ENCODE results near the gene VPS37D. TPM values are rescaled to one million over a fixed set of nuclear protein-coding genes. Genes with fewer than 3 reads are reported as not detected.
A peak's percentile ranks its signal among the peaks of the same experiment; 100 is the strongest.
"Not testable (repeated sequence)": the region's sequence is repeated elsewhere in the genome, so short reads cannot be mapped to it uniquely, and the experiment has no call there.

Gene VPS37D
- total RNA-seq, 2 experiments from 2014 or later, result not detected

GRCh38 chr7:73716318-73716890 lies 48.8 kb downstream of the VPS37D start:
- H3K9me3 Mint-ChIP-seq, result no peaks in the 10 kb centered on the region
- peaks cover 33% of the 10 kb centered on the region for H3K4me1 Mint-ChIP-seq (ENCODE audit: low read depth)
- H3K27ac Mint-ChIP-seq, result no peak overlapping the region
- intact Hi-C loops (cut with micrococcal nuclease), result loop anchor here (5.0 to 10.0 kb wide), 3 partner anchors 69 to 938 kb away; partner anchors contain the start of genes GTF2I and TYW1B
- peaks cover 2% of the 10 kb centered on the region for H3K27me3 Mint-ChIP-seq (ENCODE audit: low read depth)
- DNase-seq, result no peak
- no peaks in the 10 kb centered on the region for H3K36me3 Mint-ChIP-seq (ENCODE audit: low read depth)
- H3K4me3 Mint-ChIP-seq, result no peak overlapping the region
- CTCF ChIA-PET, result interaction anchor here (0.7 to 3.6 kb wide), 6 partner anchors 9 to 108 kb away, joined by 3 to 14 read pairs (median 3); no protein-coding TSS in a partner anchor

- Mint-ChIP-seq H3K27ac (peak overlapping the region; percentile 72), H3K27me3 (ENCODE audit: low read depth) (peaks cover 2% of the 10 kb centered on the region), H3K36me3 (ENCODE audit: low read depth) (no peaks in the 10 kb centered on the region), H3K4me1 (ENCODE audit: low read depth) (peaks cover 33% of the 10 kb centered on the region), H3K9me3 (no peaks in the 10 kb centered on the region), H3K4me3 (peak overlapping the region; percentile 77)
- CTCF ChIA-PET, result interaction anchor here (0.7 to 3.6 kb wide), 6 partner anchors 8 to 118 kb away, joined by 3 to 14 read pairs (median 4); no protein-coding TSS in a partner anchor
- intact Hi-C loops (cut with micrococcal nuclease), result loop anchor here (5.0 to 10.0 kb wide), 3 partner anchors 70 to 938 kb away; partner anchors contain the start of genes GTF2I and TYW1B
- DNase-seq, result no peak
These were observed 49.6 kb downstream of the VPS37D start for GRCh38 chr7:73717025-73717807.

GRCh38 chr7:73717991-73718405 lies 50.4 kb downstream of the VPS37D start:
- H3K27ac Mint-ChIP-seq, result peak overlapping the region; percentile 72
- peak; percentile 91 for DNase-seq
- CTCF ChIA-PET, result interaction anchor here (1.3 kb wide), 1 partner anchor 17 kb away, joined by 4 read pairs; no protein-coding TSS in a partner anchor
- peak overlapping the region; percentile 77 for H3K4me3 Mint-ChIP-seq
- no peaks in the 10 kb centered on the region for H3K9me3 Mint-ChIP-seq
- no peaks in the 10 kb centered on the region for H3K36me3 Mint-ChIP-seq (ENCODE audit: low read depth)
- H3K4me1 Mint-ChIP-seq (ENCODE audit: low read depth), result peaks cover 33% of the 10 kb centered on the region
- intact Hi-C loops (cut with micrococcal nuclease), result loop anchor here (2.0 to 10.0 kb wide), 5 partner anchors 51 to 937 kb away; partner anchors contain the start of genes BAZ1B, GTF2I, TYW1B and VPS37D
- peaks cover 2% of the 10 kb centered on the region for H3K27me3 Mint-ChIP-seq (ENCODE audit: low read depth)

GRCh38 chr7:73718438-73718881 lies 50.8 kb downstream of the VPS37D start:
- H3K27me3 Mint-ChIP-seq (ENCODE audit: low read depth), result peaks cover 2% of the 10 kb centered on the region

GRCh38 chr7:73718905-73719805 lies 51.5 kb downstream of the VPS37D start, which contains the start of gene STX1A:
Gene STX1A (minus strand): TSS chr7:73719669. CDS start chr7:73719631, 38 bp downstream.
- no peak within 1 kb of the TSS for H3K27ac Mint-ChIP-seq
- peaks cover 2% of the 10 kb centered on the region for H3K27me3 Mint-ChIP-seq (ENCODE audit: low read depth)
- no peaks in the 10 kb centered on the region for H3K36me3 Mint-ChIP-seq (ENCODE audit: low read depth)
- peaks cover 33% of the 10 kb centered on the region for H3K4me1 Mint-ChIP-seq (ENCODE audit: low read depth)
- CTCF ChIA-PET, result interaction anchor here (0.8 kb wide), 1 partner anchor 112 kb away, joined by 5 read pairs; no protein-coding TSS in a partner anchor
- H3K9me3 Mint-ChIP-seq, result no peaks in the 10 kb centered on the region
- peak; percentile 69 for DNase-seq
- H3K4me3 Mint-ChIP-seq, result peak within 1 kb of the TSS; percentile 77
- intact Hi-C loops (cut with micrococcal nuclease), result loop anchor here (1.0 to 10.0 kb wide), 7 partner anchors 19 to 936 kb away; partner anchors contain the start of genes ABHD11, BAZ1B, BUD23 and DNAJC30

More at GRCh38 chr7:73718438-73718881, 50.8 kb downstream of the VPS37D start:
- DNase-seq, result peak; percentile 47
- H3K27ac Mint-ChIP-seq, result peak overlapping the region; percentile 72
- H3K4me1 Mint-ChIP-seq (ENCODE audit: low read depth), result peaks cover 33% of the 10 kb centered on the region
- no peaks in the 10 kb centered on the region for H3K36me3 Mint-ChIP-seq (ENCODE audit: low read depth)
- H3K4me3 Mint-ChIP-seq, result peak overlapping the region; percentile 77
- intact Hi-C loops (cut with micrococcal nuclease), result loop anchor here (2.0 to 10.0 kb wide), 5 partner anchors 52 to 936 kb away; partner anchors contain the start of genes BAZ1B, GTF2I, TYW1B and VPS37D
- CTCF ChIA-PET, result interaction anchor here (1.3 kb wide), 1 partner anchor 16 kb away, joined by 4 read pairs; no protein-coding TSS in a partner anchor
- H3K9me3 Mint-ChIP-seq, result no peaks in the 10 kb centered on the region

GRCh38 chr7:73719806-73720169 lies 52.2 kb downstream of the VPS37D start:
- CTCF ChIA-PET, result interaction anchor here (0.8 kb wide), 1 partner anchor 113 kb away, joined by 5 read pairs; no protein-coding TSS in a partner anchor
- no peaks in the 10 kb centered on the region for H3K36me3 Mint-ChIP-seq (ENCODE audit: low read depth)
- no peak overlapping the region for H3K27ac Mint-ChIP-seq
- peaks cover 3% of the 10 kb centered on the region for H3K27me3 Mint-ChIP-seq (ENCODE audit: low read depth)
- H3K4me3 Mint-ChIP-seq, result peak overlapping the region; percentile 71
- no peaks in the 10 kb centered on the region for H3K9me3 Mint-ChIP-seq
- peaks cover 33% of the 10 kb centered on the region for H3K4me1 Mint-ChIP-seq (ENCODE audit: low read depth)
- intact Hi-C loops (cut with micrococcal nuclease), result loop anchor here (1.0 to 10.0 kb wide), 7 partner anchors 19 to 935 kb away; partner anchors contain the start of genes ABHD11, BAZ1B, BUD23 and DNAJC30
- no peak for DNase-seq

GRCh38 chr7:73720443-73720842 lies 52.8 kb downstream of the VPS37D start:
- intact Hi-C loops (cut with micrococcal nuclease); H3K27me3 Mint-ChIP-seq (ENCODE audit: low read depth); H3K36me3 Mint-ChIP-seq (ENCODE audit: low read depth); DNase-seq; H3K9me3 Mint-ChIP-seq; H3K27ac Mint-ChIP-seq: not testable (repeated sequence)
- H3K4me3 Mint-ChIP-seq, result peak overlapping the region; percentile 71
- CTCF ChIA-PET, result interaction anchor here (0.8 kb wide), 1 partner anchor 114 kb away, joined by 5 read pairs; no protein-coding TSS in a partner anchor
- H3K4me1 Mint-ChIP-seq (ENCODE audit: low read depth), result peaks cover 30% of the 10 kb centered on the region

- CTCF ChIA-PET, result interaction anchor here (1.0 to 1.3 kb wide), 3 partner anchors 11 to 92 kb away, joined by 3 to 6 read pairs (median 3); no protein-coding TSS in a partner anchor
- H3K4me3 Mint-ChIP-seq, result peak overlapping the region; percentile 39
- intact Hi-C loops (cut with micrococcal nuclease), result no loop called here
- H3K36me3 Mint-ChIP-seq (ENCODE audit: low read depth), result no peaks in the 10 kb centered on the region
- peaks cover 20% of the 10 kb centered on the region for H3K4me1 Mint-ChIP-seq (ENCODE audit: low read depth)
- no peaks in the 10 kb centered on the region for H3K9me3 Mint-ChIP-seq
- DNase-seq, result no peak
- no peak overlapping the region for H3K27ac Mint-ChIP-seq
- H3K27me3 Mint-ChIP-seq (ENCODE audit: low read depth), result peaks cover 4% of the 10 kb centered on the region
These were observed 53.8 kb downstream of the VPS37D start for GRCh38 chr7:73721377-73721817.

Small RNAs within 50 kb of the gene (microRNA-seq; reads per million reads assigned to microRNA genes)
- not detected for gene MIR4284 (ENCODE audit: borderline microRNAs expressed, borderline replicate concordance)

Other genes with a start within 250 kb of the VPS37D start
- under 1 TPM in 1 of 2 experiments, not detected in 1; 0.10 TPM for gene FZD9, start 234.1 kb upstream of the VPS37D start, total RNA-seq
- 10 to 100 TPM; 67.6 to 69.9 TPM for gene BAZ1B, start 145.5 kb upstream of the VPS37D start, total RNA-seq
- 10 to 100 TPM; 38.5 to 44.1 TPM for gene BCL7B, start 110.1 kb upstream of the VPS37D start, total RNA-seq
- 10 to 100 TPM; 21.5 to 23.6 TPM for gene TBL2, start 89.3 kb upstream of the VPS37D start, total RNA-seq
- under 1 TPM in 1 of 2 experiments, not detected in 1; 0.22 TPM for gene MLXIPL, start 43.3 kb upstream of the VPS37D start, total RNA-seq
- gene DNAJC30, start 15.6 kb downstream of the VPS37D start, total RNA-seq, result 1 to 10 TPM; 4.2 to 4.4 TPM
- gene BUD23, start 15.8 kb downstream of the VPS37D start, total RNA-seq, result 100 to 1,000 TPM in 1 of 2 experiments, 10 to 100 TPM in 1; 95.1 to 110 TPM
- 10 to 100 TPM; 23.7 to 24.1 TPM for gene STX1A, start 51.8 kb downstream of the VPS37D start, total RNA-seq
- gene ABHD11, start 71.0 kb downstream of the VPS37D start, total RNA-seq, result 10 to 100 TPM in 1 of 2 experiments, 1 to 10 TPM in 1; 9.4 to 11.3 TPM
- not detected for gene CLDN3, start 102.4 kb downstream of the VPS37D start, total RNA-seq
- gene CLDN4, start 163.2 kb downstream of the VPS37D start, total RNA-seq, result under 1 TPM; 0.10 to 0.25 TPM
- gene METTL27, start 174.7 kb downstream of the VPS37D start, total RNA-seq, result 1 to 10 TPM; 1.7 to 2.2 TPM
- not detected for gene TMEM270, start 193.3 kb downstream of the VPS37D start, total RNA-seq